Measurements from ENCODE around the gene AP2A1. TPM values are rescaled to one million over a fixed set of nuclear protein-coding genes. Genes with fewer than 3 reads are reported as not detected.

Gene AP2A1
- total and polyA plus RNA-seq, 2 donors (not counting 1 experiment from before 2014, with no cell fraction given), result 48.4 to 56.9 TPM

- Histone ChIP-seq H3K4me3 (ENCODE audit: control extremely low read depth in 1 of 5, extremely low read depth in 1 of 5, insufficient read depth in 1 of 5, low read depth in 2 of 5, low read length in 4 of 5) (no peak overlapping the region), H3K4me1 (ENCODE audit: control insufficient read depth in 2 of 2, insufficient read depth in 2 of 2, low read length in 2 of 2) (no peaks in the 10 kb centered on the region), H3K36me3 (replicated peaks in 1 of 2; ENCODE audit: control extremely low read depth in 1 of 2, control insufficient read depth in 1 of 2, extremely low read depth in 1 of 2, insufficient read depth in 2 of 2, low read length in 1 of 2) (no peaks in the 10 kb centered on the region), H3K27ac (ENCODE audit: low read length in 2 of 2) (no peak overlapping the region), H3K9me3 (ENCODE audit: control extremely low read depth in 1 of 3, control insufficient read depth in 2 of 3, insufficient read depth in 1 of 3, low read length in 2 of 3) (peaks cover 0 to 20% (median 1%) of the 10 kb centered on the region in 3 donors), H4K20me1 (ENCODE audit: control insufficient read depth, insufficient read depth, low read length, poor library complexity, severe bottlenecking) (no peaks in the 10 kb centered on the region), H2AFZ (ENCODE audit: insufficient read depth, low read depth, low read length, poor library complexity, severe bottlenecking) (no peak overlapping the region), H3K4me2 (replicated peaks; ENCODE audit: low read depth, low read length, poor library complexity, severe bottlenecking) (no peak overlapping the region), H3K27me3 (replicated peaks in 1 of 4; ENCODE audit: control extremely low read depth in 1 of 4, control insufficient read depth in 3 of 4, insufficient read depth in 4 of 4, low read length in 3 of 4) (peaks cover 0 to 3% (median 0%) of the 10 kb centered on the region in 4 experiments), H3K9ac (ENCODE audit: low read length) (no peak overlapping the region), H3K79me2 (ENCODE audit: control insufficient read depth, insufficient read depth, low read length) (no peaks in the 10 kb centered on the region)
- TF ChIP-seq CTCF (IDR thresholded peaks at IDR 0.05) (no peak), EZH2 (IDR thresholded peaks at IDR 0.05; ENCODE audit: borderline replicate concordance, insufficient read depth, low read depth, low read length, poor library complexity, severe bottlenecking) (no peak)
- no peaks in the 10 kb centered on the region for H3K27me3 Mint-ChIP-seq
- DNase-seq (no peak), ATAC-seq (ENCODE audit: low read depth) (no peak)
- no peaks in the 10 kb centered on the region for H3K4me1 Mint-ChIP-seq
- no peaks in the 10 kb centered on the region for H3K9me3 Mint-ChIP-seq (ENCODE audit: insufficient read depth)
- 88% methylated on average over 6 of the region's 7 CpGs for WGBS (ENCODE audit: insufficient coverage)
- ChIA-PET CTCF (interaction anchor here (0.6 kb wide), 1 partner anchor 153 kb away, joined by 3 read pairs; no protein-coding TSS in a partner anchor), POLR2A (no interaction called here)
- intact Hi-C loops (cut with micrococcal nuclease), result no loop called here
- no peak overlapping the region for H3K4me3 Mint-ChIP-seq
- H3K27ac Mint-ChIP-seq, result no peak overlapping the region
These were observed 8.5 kb upstream of the AP2A1 start for GRCh38 chr19:49758292-49758691.

- no peaks in the 10 kb centered on the region for H3K36me3 ChIP-seq (replicated peaks in 1 of 2; ENCODE audit: control extremely low read depth in 1 of 2, control insufficient read depth in 1 of 2, extremely low read depth in 1 of 2, insufficient read depth in 2 of 2, low read length in 1 of 2)
- intact Hi-C loops (cut with micrococcal nuclease), result no loop called here
- H3K4me2 ChIP-seq (replicated peaks; ENCODE audit: low read depth, low read length, poor library complexity, severe bottlenecking), result no peak overlapping the region
- H3K9me3 ChIP-seq (ENCODE audit: control extremely low read depth in 1 of 3, control insufficient read depth in 2 of 3, insufficient read depth in 1 of 3, low read length in 2 of 3), result peaks cover 0 to 8% (median 0%) of the 10 kb centered on the region in 3 donors
- 100% methylated on average over 1 of the region's 1 CpG for whole genome bisulfite sequencing (ENCODE audit: insufficient coverage)
- Mint-ChIP-seq H3K4me3 (no peak overlapping the region), H3K4me1 (peaks cover 5% of the 10 kb centered on the region), H3K27ac (no peak overlapping the region), H3K27me3 (no peaks in the 10 kb centered on the region), H3K9me3 (ENCODE audit: insufficient read depth) (no peaks in the 10 kb centered on the region)
- H3K9ac ChIP-seq (ENCODE audit: low read length), result no peak overlapping the region
- no peak for TF ChIP-seq EZH2 (IDR thresholded peaks at IDR 0.05; ENCODE audit: borderline replicate concordance, insufficient read depth, low read depth, low read length, poor library complexity, severe bottlenecking)
- no peak for TF ChIP-seq CTCF (IDR thresholded peaks at IDR 0.05)
- POLR2A ChIA-PET, result interaction anchor here (0.6 kb wide), 1 partner anchor 11 kb away, joined by 3 read pairs; no protein-coding TSS in a partner anchor
- peak overlapping the region; percentile 38 for H2AFZ ChIP-seq (ENCODE audit: insufficient read depth, low read depth, low read length, poor library complexity, severe bottlenecking)
- H3K79me2 ChIP-seq (ENCODE audit: control insufficient read depth, insufficient read depth, low read length), result no peaks in the 10 kb centered on the region
- H3K27me3 ChIP-seq (replicated peaks in 1 of 4; ENCODE audit: control extremely low read depth in 1 of 4, control insufficient read depth in 3 of 4, insufficient read depth in 4 of 4, low read length in 3 of 4), result peaks cover 0 to 3% (median 0%) of the 10 kb centered on the region in 4 experiments
- no peak overlapping the region for H3K4me3 ChIP-seq (ENCODE audit: control extremely low read depth in 1 of 5, extremely low read depth in 1 of 5, insufficient read depth in 1 of 5, low read depth in 2 of 5, low read length in 4 of 5)
- DNase-seq (no peak), ATAC-seq (ENCODE audit: low read depth) (no peak)
- H3K27ac ChIP-seq (ENCODE audit: low read length in 2 of 2), result no peak overlapping the region
- H4K20me1 ChIP-seq (ENCODE audit: control insufficient read depth, insufficient read depth, low read length, poor library complexity, severe bottlenecking), result no peaks in the 10 kb centered on the region
- H3K4me1 ChIP-seq (ENCODE audit: control insufficient read depth in 2 of 2, insufficient read depth in 2 of 2, low read length in 2 of 2), result peaks cover 3 to 8% of the 10 kb centered on the region in 2 donors
- CTCF ChIA-PET, result no interaction called here
These were observed 5.6 kb upstream of the AP2A1 start for GRCh38 chr19:49761249-49761624.
